IPS-NIHi7 (cell line): ENCODE measurements around the gene TH.
A peak's percentile ranks its signal among the peaks of the same experiment; 100 is the strongest.
"Not testable (repeated sequence)": the region's sequence is repeated elsewhere in the genome, so short reads cannot be mapped to it uniquely, and the experiment has no call there.

ENCODE experiments used
- DNase-seq: peaks from one replicate; pipeline ENCODE4 v3.0.0; 2012; ENCODE audit warnings: mixed read lengths; ENCODE audit errors: extremely low spot score

TH gene

GRCh38 chr11:2129699-2130366, 41.8 kb downstream of the TH start:
- DNase-seq: no peak

- no peak for DNase-seq
These were observed 42.3 kb downstream of the TH start for GRCh38 chr11:2129308-2129698.

- no peak for DNase-seq
These were observed 42.9 kb downstream of the TH start for GRCh38 chr11:2128511-2129307.

GRCh38 chr11:2128130-2128510, 43.5 kb downstream of the TH start:
- no peak for DNase-seq

DNA sequence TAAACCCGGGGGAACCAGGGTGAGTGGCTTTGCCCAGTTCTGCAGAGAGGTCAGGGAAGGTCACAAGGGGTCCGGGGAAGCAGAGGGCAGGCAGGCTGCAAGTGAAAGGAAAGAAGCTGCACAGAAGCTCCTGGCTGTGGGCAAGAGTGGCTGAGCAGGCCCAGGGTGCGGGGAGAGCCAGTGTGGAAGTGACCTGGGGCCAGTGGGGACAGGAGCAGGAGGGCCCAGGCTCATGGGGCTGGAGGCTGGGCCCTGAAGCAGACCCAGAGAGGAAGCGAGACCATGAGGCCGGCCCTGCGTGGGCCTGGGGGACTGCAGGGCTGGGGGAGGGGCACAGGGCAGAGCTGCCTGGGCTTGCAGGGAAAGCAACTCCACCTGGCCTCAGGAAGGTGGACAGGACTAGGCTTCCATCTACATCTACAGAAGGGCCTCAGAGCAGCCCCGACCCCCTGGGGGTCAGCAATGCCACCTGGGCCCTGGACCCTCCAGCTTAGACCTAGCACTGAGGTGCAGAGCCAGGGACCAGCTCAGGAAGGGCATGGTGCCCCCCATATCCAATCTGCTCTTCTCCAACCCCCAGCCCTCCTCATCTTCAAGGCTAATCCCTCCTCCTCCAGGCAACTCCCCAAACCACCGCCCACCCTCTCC, 44.0 kb downstream of the TH start:
- DNase-seq: no peak

DNA sequence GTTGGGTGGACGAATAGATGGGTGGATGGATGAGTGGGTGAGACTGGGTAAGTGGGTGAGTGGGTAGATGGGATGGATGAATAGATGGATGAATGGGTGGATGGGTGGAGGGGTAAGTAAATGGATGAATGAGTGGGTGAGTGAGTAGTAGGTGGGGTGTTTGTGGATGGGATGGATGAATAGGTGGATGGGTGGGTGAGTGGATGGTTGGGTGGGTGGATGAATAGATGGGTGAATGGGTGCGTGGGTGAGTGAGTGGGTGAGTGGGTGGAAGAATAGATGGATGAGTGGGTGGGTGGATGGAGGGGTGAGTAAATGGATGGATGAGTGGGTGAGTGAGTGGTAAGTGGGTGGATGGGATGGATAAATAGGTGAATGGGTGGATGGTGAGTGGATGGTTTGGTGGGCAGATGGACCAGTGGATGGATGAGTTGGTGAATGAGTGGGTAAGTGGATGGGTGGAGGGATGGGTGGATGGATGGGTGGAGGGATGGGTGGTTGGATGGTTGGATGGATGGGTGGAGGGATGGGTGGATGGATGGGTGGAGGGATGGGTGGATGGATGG, 45.0 kb downstream of the TH start:
- no peak for DNase-seq

DNA sequence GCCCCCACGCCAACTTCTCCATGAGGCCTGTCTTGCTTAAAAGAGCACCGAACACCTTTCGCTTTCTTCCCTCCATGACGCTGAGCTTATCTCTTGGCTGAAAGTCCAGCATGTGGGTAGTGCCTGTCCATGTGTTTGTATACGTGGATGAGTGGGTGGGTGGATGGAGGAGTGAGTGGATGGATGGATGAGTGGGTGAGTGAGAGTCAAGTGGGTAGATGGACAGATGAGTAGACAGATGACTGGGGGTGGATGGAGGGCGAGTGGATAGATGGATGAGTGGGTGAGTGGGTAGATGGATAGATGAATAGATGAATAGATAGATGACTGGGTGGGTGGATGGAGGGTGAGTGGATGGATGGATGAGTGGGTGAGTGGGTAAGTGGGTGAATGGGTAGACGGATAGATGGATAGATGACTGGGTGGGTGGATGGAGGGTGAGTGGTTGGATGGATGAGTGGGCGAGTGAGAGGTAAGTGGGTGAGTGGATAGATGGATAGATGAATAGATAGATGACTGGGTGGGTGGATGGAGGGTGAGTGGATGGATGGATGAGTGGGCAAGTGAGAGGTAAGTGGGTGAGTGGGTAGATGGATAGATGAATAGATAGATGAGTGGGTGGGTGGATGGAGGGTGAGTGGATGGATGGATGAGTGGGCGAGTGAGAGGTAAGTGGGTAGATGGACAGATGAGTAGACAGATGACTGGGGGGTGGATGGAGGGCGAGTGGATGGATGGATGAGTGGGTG, 46.7 kb downstream of the TH start:
- DNase-seq: not testable (repeated sequence)

DNA sequence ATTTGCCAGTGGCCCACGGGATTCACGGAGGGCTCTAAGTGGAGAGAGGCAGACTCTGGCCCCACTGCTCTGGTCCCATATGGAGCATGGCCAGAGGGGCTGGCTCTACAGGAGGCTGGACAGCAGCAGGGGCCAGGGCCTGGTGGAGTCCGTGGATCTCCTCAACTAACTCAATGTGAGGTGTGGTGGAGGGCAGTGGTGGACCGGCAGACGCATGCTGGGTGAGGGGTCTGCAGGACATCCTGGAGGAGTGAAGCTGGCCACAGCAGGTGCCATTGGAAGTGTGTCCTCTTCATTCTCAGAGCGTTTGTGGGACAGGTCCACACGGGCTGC, 48.0 kb downstream of the TH start:
- no peak for DNase-seq

DNA sequence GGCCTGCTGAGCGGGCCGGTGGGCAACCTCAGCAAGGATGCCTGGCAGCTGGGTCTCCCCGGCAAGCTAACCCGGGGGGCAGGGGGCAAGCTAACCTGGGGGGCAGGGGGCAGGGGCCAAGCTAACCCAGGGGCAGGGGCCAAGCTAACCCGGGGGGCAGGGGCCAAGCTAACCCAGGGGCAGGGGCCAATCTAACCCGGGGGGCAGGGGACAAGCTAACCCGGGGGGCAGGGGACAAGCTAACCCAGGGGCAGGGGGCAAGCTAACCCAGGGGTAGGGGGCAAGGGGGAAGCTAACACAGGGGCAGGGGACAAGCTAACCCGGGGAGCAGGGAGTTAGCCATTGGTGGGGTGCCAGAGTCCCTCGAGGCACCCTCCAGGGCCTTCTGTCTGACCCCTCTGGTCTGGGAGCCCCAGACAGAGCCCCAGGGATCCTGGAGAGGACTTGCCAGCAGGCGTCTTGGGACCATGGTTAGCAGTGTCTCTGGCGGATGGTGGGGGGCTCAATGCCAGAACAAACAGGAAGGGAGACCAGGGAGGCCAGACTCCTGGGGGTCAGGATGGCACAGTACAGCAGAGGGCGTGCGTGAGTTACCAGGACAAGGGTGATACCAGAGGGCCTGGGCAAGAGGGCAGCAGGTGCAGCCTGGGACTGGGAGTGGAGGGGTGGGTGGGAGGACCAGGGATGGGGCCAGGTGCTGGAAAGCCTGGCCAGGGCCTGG, 48.5 kb downstream of the TH start:
- DNase-seq: no peak

- DNase-seq: no peak
These were observed 49.3 kb downstream of the TH start for GRCh38 chr11:2122222-2122906.

DNA sequence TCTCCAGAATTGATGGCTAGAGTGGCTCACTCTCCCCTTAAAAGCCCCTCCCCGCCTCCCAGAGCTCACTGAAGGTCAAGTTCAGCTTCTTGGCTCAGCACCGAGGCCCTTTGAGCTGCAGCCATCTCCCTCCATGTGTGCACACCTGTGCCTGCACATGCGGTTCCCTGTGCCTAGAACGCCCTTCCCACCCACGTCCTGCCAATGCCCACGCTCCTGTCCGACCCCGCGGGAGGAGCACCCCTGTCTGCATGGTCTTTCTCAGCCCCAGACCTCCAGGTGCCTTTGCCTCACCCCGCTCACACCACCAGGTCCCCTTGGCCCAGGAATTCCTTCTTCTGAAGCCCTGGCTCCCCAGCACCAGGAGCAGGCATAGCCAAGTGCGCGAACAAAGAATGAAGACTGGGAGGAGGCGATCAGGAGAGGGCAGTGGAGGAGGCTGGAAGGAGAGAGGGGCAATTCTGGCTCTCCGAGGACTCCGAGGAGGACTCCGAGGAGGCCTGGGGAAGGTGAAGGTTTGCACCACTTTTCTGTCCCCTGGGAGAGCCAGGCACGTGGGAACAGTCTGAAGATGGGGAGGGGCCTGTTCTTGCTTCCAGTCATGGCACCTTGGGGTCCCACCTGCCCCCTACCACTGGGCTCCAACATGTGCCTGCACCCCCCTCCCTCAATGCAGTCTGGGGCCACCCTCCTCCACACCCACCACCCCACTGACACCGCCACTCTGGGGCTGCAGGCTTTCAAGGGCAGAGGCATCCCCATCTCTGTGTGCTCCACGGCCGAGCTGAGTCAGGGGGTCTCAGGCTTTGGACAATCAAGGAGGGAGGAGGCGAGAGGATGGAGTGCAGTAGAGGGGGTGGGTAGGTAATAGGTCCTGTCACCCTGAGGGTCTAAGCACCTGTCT, 50.1 kb downstream of the TH start:
- no peak for DNase-seq

DNA sequence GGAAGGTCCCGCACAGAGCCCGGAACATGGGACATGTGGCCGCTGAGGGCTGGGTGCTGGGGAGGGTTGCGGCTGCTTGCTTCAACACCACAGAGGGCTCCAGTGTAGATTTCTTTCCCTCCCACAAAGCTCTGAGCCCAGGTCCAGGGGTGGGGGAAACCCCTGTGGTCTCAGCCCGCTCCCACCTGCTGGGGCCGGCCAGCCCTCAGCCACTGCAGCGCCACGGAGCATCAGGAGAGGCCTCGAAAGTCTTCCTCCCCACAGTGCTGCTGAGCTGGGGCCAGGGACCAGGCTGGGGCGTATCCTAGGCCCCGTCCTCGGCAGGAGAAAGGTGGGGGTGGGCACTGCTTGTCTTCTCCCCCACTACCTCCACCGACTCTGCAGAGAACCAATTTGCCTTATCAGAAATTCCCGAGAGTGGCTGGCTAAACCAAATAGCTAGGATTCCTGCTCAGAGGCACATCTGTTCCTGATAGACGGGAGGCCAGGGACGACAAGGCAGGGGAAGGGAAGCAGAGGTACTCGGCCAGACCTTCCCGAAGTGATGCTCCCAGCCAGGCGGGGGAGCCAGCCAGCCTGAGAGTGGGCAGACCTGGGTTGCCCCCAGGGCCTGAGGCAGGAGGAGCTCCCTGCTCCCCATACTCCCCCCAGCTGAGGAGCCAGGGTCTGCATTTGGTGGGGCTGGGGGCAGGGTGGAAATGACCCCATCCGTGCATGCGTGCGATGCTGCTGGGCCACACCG, 51.1 kb downstream of the TH start:
- peak; percentile 79 for DNase-seq

DNA sequence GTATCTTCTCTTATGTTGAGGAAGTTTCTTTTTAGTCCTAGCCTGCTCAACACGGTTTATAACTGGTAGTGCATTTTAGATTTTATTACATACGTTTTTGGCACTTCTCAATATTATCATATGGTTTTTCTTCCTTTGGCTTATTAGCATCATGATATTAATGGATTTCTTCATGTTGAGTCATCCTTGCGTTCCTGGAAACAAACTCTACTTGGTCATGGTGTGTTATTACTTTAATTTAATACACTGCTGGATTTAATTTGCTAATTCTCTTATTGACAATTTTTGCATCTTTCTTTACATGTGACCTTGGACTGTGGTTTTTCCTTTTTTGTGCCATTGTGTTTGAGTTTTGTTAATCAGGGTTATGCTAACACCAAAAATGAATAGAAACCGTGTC, 52.9 kb downstream of the TH start:
- no peak for DNase-seq

DNA sequence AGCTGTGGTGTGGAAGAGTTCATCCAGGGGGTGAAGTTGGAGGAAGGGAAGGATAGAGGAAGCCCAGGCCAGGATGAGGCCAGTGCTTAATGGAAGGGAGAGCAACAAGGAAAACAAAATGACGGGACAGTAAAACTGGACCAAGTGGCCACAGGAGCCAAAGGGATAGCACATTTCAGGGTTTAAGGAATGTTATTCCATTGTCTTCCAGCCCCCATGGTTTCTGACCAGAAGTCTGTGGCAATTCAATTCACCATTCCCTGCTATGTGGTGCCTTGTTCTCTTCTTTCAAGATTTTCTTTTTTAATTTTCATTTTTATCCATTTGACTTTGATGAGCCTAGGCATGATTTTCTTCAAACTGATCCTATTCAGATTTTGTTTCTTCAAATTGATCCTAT, 54.9 kb downstream of the TH start:
- DNase-seq: no peak

- no peak for DNase-seq
These were observed 56.3 kb downstream of the TH start for GRCh38 chr11:2115308-2115707.

DNA sequence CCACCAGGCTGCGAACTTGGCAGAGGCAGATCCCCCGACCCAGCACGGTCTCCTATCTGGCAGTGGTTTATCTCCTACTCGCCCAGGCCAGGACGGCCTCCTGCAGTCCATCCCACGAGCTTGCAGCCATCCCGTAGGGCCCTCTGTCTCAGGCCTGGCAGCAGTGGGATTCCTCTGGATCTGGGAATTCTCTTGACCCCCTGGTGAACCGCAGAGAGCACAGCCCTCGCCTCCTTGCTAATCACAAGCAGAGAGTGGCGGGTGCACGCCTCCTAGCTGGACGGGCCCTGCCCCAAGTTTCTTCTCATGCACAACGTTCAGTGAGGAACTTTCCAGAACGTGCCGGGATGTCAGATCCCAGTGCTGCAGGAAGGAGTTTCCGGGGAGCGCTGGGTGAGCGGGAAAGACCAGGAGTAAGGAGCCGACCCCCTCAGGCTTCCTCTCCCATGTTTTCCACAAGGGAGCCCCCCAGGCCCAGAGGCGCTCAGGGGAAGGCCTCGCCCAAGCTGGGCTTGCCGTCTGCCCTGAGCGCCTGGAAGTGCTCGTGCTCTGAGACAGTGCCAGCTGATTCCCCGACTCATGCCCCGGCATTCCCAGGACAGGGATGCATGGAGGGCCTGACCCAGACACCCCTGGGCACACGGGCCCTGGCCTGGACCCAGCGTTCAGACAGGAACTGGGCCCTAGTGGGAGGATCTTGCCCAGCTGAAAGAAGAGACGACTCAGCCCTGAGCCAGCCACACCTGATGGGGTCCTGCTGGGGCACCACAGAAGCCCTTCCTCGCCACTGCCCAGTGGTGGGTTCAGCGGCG, 57.0 kb downstream of the TH start:
- DNase-seq: no peak
